Keratinocyte (primary cell): ENCODE measurements around the gene GPR37L1.

ENCODE experiments used
- EZH2 ChIP-seq: IDR thresholded peaks from one replicate; pipeline ENCODE4 v1.6.1; 2012; ENCODE audit warnings: inconsistent platforms, mild to moderate bottlenecking, low read length, moderate library complexity
- TF ChIP-seq, protein P1 (sequence below), 3 experiments: IDR thresholded peaks in 1 of 3; conservative IDR thresholded peaks in 1 of 3; optimal IDR thresholded peaks in 1 of 3; 2 replicates in 2 of 3; 3 replicates in 1 of 3; pipeline versions ENCODE3 to v1.5.1; 2011; ENCODE audit warnings: low read length in 3 of 3, mild to moderate bottlenecking in 3 of 3, moderate library complexity in 2 of 3, control low read depth in 1 of 3, inconsistent platforms in 1 of 3; ENCODE audit not compliant: insufficient read depth in 2 of 3; ENCODE audit errors: extremely low read depth in 1 of 3

DNA sequence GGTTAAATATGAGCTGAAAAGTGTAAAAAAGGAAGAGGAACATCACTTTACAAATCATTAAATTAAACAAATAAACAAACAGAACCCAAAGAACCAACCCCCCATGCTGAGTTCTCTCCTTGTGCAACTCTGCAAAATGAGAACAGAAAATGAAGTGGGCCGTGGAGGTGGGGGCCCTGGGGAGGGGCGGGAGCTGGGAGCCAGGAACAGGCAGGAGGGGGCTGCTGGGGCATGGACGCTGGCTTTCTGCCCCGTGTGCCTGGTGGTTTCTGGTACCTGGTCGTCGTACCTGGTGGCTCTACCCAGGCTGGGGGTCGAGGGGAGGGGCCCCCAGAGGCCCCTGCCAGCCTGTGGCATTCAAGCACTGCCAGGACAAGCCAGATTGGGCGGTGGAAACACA is 10.8 kb downstream of the GPR37L1 start:
- TF ChIP-seq, protein P1, sequence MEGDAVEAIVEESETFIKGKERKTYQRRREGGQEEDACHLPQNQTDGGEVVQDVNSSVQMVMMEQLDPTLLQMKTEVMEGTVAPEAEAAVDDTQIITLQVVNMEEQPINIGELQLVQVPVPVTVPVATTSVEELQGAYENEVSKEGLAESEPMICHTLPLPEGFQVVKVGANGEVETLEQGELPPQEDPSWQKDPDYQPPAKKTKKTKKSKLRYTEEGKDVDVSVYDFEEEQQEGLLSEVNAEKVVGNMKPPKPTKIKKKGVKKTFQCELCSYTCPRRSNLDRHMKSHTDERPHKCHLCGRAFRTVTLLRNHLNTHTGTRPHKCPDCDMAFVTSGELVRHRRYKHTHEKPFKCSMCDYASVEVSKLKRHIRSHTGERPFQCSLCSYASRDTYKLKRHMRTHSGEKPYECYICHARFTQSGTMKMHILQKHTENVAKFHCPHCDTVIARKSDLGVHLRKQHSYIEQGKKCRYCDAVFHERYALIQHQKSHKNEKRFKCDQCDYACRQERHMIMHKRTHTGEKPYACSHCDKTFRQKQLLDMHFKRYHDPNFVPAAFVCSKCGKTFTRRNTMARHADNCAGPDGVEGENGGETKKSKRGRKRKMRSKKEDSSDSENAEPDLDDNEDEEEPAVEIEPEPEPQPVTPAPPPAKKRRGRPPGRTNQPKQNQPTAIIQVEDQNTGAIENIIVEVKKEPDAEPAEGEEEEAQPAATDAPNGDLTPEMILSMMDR (optimal IDR thresholded peaks at IDR 0.05 in 1 of 3, IDR thresholded peaks at IDR 0.05 in 1 of 3, conservative IDR thresholded peaks at IDR 0.05 in 1 of 3; ENCODE audit: extremely low read depth in 1 of 3, insufficient read depth in 2 of 3, low read length in 3 of 3) = no peak
- no peak for TF ChIP-seq EZH2
